ENCODE measurements around the gene GNLY.

GRCh38 chr2:85644909-85645308 lies 49.2 kb upstream of the GNLY start:
- TF ChIP-seq POLR2AphosphoS5 (IDR thresholded peaks at IDR 0.05; ENCODE audit: low read depth, low read length) (no peak), FOXP2 (optimal IDR thresholded peaks at IDR 0.05; ENCODE audit: borderline replicate concordance, extremely low read depth, extremely low read length, insufficient read depth) (no peak), TAF1 (IDR thresholded peaks at IDR 0.05; ENCODE audit: borderline replicate concordance, insufficient read depth, low read length) (no peak), REST (IDR thresholded peaks at IDR 0.05; ENCODE audit: insufficient read depth in 1 of 2, low read depth in 2 of 2, low read length in 2 of 2) (no peak)
